ENCODE measurements around the gene SLC14A1. TPM values are rescaled to one million over a fixed set of nuclear protein-coding genes. Genes with fewer than 3 reads are reported as not detected.

The SLC14A1 gene
- total RNA-seq, 4 donors from 2014 or later, result 0.19 to 9.8 (median 0.85) TPM; not detected in 1

DNA sequence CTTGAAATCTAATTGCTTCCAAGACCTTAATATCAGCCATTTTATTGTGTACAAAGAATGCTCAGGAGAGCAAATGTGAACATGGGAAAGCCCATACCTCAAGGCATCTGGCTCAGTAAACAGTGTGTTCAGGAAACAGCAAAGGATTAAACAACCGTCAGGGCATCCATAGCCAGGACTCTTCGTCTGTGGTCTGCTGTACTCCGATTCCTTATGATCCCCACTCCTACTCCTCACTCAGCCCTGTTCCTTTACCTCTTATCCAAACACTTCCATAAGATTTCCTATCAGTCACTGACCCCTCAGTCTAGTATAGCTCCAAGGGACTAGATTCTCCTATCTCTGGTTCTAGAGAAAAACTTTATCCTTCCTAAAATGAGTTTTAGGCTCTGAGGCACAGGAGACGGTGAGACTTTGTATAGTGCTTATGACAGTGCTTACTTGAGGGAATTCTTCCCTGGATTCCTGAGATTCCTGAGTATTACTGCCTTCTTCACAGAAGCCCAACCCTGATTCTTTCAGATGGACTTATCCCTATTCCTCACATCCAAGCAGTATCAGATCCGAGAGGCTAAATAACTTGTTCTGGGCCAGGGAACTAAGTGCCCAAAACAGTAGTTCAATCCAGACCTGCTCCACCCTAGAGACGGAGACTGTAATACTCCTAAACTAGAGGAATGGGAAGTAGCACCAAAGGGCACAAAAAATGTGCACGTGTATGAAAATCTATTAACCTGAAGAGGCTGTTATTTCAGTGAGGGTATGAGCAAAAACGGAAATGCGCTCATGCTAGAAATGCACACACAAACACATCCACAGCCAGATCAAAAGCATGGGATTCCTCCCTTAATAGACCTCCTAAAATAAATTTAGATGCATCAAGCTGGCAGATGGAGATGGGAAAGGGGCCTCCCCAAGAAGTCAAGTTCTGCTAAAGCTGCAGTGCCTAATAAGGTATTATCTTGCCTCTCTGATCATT is 59.4 kb downstream of the SLC14A1 start:
- TF ChIP-seq, protein P1, sequence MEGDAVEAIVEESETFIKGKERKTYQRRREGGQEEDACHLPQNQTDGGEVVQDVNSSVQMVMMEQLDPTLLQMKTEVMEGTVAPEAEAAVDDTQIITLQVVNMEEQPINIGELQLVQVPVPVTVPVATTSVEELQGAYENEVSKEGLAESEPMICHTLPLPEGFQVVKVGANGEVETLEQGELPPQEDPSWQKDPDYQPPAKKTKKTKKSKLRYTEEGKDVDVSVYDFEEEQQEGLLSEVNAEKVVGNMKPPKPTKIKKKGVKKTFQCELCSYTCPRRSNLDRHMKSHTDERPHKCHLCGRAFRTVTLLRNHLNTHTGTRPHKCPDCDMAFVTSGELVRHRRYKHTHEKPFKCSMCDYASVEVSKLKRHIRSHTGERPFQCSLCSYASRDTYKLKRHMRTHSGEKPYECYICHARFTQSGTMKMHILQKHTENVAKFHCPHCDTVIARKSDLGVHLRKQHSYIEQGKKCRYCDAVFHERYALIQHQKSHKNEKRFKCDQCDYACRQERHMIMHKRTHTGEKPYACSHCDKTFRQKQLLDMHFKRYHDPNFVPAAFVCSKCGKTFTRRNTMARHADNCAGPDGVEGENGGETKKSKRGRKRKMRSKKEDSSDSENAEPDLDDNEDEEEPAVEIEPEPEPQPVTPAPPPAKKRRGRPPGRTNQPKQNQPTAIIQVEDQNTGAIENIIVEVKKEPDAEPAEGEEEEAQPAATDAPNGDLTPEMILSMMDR (IDR thresholded peaks at IDR 0.05; ENCODE audit: low read depth), result no peak

DNA sequence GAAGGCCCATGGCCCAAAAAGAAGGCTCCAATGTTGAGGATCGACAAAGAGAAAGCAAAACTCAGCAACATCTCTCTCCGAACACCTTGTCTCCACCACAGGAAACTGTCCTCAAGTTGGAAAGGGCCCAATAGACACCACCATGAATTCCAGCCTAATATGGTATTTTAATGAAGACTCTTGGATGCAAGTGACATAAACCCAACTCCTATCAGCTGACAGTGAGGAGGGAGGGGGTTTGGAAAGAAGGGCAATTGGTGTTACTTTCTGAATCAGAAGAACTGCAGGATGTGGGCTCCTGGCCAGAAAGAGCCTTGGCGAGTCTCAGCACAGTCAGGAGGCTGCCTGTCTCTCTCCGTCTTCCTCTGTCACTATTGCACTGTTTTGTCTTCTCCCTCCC is 61.2 kb downstream of the SLC14A1 start:
- TF ChIP-seq, protein P1 (IDR thresholded peaks at IDR 0.05; ENCODE audit: low read depth), result no peak

DNA sequence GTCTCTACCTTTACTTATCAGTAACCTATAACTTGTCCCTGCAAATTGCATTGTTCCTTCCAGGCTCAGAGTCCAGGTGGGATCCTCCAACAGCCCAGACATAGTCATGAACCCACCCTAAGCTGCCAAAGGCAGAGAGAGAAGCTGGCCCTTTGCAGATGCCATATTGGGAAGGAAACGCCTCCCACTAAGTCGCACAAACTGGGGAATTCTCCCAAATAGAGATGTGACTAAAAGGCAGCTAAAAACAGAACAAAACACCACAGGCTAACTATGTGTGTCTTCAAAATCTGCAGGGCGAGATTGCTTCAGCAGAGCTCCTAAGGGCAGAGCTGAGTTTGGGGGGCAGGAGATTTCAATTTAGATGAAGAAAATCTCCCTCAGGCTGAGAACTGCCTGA is 63.0 kb downstream of the SLC14A1 start:
- TF ChIP-seq, protein P1 (IDR thresholded peaks at IDR 0.05; ENCODE audit: low read depth), result no peak

DNA sequence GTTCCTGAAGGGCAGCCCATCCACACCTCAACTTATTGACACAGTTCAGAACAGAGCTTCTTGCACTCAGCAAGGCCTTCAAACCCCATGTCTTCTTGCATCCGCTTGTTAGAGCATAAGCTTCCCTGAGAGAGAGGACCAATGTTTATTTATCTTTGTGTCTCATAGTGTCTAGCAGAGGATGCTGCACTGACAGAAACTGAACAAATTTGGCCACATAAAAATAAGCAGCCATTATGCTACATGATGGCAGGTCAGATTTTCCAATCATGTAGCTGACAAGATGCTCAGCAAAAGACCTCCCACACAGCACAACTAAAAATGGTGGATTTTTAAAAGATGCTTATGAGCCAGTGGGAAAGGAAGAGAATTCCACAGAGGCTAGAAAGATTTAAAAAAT is 63.4 kb downstream of the SLC14A1 start:
- TF ChIP-seq, protein P1 (IDR thresholded peaks at IDR 0.05; ENCODE audit: low read depth), result no peak

DNA sequence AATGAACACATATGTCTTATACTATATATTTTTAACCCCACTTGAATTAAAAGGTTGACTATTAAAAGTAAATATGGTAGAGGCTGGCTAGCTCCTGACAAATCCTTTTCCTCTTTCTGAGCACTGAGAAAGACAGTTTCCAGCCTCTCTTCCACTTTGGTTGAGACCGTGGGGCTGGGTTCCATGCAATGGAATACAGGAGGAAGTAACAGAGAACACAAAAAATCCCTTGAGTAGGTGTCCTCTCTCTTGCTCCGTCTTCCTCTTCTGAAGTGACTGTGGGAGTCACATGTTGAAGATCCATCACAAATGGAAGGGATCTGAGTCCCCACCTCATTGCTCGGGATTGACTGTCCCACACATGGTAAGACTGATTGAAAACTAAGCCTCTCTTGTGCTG is 64.9 kb downstream of the SLC14A1 start:
- TF ChIP-seq, protein P1 (IDR thresholded peaks at IDR 0.05; ENCODE audit: low read depth), result no peak

DNA sequence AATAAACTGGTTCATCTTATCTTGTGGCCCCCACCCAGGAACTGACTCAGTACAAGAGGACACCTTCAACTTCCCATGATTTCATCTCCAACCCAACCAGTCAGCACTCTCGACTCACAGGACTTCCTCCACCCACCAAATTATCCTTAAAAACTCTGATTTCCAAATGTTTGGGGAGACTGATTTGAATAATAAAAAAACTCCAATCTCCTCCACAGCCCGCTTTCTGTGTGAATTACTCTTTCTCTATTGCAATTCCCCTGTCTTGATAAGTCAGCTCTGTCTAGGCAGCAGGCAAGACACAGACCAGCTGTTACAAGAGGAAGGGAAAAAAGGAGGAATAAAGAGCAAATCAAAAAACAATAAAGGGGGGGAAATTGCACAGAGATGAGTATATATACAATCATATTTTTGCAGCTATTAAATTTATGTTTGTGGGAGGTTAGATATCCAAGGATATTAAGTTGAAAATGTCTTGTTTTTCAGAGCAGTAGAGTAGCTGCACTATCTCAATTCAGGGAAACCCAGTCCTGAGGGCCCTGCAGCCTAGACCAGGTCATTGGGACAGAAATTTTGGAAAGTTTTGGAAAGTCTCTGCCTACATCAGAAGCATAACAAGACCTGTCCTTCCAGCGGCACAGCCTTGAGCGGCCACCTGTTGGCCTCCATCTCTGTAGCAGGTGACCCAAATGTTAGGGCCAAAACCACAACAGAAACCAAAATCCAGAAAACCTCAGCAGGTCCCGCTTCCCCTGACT is 68.7 kb downstream of the SLC14A1 start:
- TF ChIP-seq, protein P1 (IDR thresholded peaks at IDR 0.05; ENCODE audit: low read depth), result no peak

Data from subcutaneous adipose tissue (tissue), 4 donors.